GM19452 (cell line): Measurements from ENCODE around the gene ZNF526.
"Not testable (repeated sequence)": the region's sequence is repeated elsewhere in the genome, so short reads cannot be mapped to it uniquely, and the experiment has no call there.

ENCODE experiments used
- ATAC-seq: cut with Tn5 transposase; IDR thresholded peaks from one replicate; pipeline ENCODE4 v1.9.1; 2021; ENCODE audit not compliant: unreplicated experiment

The ZNF526 gene

DNA sequence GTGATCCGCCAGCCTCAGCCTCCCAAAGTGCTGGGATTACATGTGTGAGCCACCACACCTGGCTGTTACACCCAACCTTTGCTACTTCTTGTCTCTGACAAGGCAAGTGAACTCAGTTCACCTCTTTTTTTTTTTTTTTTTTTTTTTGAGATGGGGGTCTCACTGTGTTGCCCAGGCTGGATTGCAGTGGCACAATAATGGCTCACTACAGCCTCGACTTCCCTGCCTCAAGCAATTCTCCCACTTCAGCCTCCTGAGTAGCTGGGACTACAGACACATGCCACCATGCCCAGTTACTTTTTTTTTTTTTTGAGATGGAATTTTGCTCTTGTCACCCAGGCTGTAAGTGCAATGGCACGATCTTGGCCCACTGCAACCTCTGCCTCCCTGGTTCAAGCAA is 37.7 kb downstream of the ZNF526 start:
- not testable (repeated sequence) for ATAC-seq

DNA sequence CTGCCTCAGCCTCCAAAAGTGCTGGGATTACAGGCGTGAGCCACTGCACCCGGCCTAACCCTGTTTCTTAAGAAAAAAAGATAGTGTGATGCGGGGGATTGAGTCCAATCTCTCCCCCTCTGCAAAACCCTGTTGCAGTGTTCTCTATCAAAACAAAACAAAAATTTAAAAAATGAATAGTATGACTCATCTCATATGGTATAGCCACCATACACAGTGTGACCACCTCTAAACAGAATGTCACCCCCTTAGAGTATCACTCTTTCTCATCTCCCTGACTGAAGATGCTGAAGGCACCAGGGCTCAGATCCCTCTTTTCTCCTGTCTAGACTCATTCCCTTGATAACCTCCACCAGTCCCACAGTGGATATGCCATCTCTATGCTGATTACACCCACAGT is 41.7 kb downstream of the ZNF526 start:
- ATAC-seq = no peak

DNA sequence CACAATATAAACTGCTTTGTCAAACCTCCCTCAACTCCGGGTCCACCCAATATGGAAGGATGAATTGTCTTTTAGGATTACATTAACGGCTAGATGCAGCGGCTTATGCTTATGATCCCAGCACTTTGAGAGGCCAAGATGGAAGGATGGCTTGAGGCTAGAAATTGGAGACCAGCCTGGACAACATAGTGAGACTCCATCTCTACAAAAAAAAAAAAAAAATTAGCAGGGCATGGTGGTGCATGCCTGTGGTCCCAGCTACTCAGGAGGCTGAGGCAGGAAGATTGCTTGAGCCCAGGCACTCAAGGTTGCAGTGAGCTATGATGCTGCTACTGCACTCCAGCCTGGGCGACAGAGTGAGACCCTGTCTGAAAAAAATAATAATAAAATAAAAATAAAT is 46.0 kb downstream of the ZNF526 start:
- ATAC-seq = not testable (repeated sequence)

DNA sequence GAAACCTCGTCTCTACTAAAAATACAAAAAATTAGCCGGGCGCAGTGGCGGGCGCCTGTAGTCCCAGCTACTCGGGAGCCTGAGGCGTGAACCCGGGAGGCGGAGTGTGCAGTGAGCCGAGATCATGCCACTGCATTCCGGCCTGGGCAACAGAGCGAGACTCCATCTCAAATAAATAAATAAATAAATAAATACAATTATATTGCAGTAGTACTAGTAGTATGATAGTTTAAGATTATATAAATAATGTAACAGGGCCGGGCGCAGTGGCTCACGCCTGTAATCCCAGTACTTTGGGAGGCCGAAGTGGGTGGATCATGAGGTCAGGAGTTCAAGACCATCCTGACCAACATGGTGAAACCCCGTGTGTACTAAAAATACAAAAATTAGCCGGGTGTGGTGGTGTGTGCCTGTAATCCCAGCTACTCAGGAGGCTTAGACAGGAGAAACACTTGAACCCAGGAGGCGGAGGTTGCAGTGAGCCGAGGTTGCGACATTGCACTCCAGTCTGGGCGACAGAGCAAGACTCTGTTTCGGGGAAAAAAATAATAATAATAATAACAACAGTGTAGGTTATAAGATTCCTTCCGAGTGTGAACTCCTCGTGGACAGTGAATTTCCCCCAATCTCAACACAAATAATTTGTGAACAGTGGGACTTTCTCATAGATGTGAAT is 47.0 kb downstream of the ZNF526 start:
- ATAC-seq = not testable (repeated sequence)

DNA sequence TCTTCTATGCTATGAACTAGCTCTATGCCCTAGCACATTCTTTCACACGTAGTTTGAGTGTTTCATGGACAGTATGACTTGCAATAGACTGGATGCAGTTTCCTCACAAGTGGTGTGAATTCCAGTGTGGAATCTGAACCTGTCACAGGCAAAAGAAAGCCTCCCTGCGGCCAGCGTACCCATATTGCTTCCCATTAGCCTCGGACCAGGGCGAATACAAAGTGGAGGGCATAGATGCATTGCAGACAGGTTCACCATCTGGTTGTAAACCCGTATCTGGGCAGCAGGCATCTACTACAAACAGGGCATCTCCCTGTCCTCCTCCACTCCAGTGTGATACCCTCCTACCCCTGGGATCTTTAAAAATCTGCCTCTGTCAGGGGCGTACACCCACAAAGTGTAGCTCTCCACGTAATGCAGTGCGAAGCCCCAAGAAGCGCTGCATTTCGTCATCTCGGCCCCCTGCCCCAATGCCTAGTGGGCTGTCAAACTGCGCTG is 47.6 kb downstream of the ZNF526 start:
- no peak for ATAC-seq

GRCh38 chr19:42268142-42268703 is 48.1 kb downstream of the ZNF526 start:
- ATAC-seq = peak; percentile 49

DNA sequence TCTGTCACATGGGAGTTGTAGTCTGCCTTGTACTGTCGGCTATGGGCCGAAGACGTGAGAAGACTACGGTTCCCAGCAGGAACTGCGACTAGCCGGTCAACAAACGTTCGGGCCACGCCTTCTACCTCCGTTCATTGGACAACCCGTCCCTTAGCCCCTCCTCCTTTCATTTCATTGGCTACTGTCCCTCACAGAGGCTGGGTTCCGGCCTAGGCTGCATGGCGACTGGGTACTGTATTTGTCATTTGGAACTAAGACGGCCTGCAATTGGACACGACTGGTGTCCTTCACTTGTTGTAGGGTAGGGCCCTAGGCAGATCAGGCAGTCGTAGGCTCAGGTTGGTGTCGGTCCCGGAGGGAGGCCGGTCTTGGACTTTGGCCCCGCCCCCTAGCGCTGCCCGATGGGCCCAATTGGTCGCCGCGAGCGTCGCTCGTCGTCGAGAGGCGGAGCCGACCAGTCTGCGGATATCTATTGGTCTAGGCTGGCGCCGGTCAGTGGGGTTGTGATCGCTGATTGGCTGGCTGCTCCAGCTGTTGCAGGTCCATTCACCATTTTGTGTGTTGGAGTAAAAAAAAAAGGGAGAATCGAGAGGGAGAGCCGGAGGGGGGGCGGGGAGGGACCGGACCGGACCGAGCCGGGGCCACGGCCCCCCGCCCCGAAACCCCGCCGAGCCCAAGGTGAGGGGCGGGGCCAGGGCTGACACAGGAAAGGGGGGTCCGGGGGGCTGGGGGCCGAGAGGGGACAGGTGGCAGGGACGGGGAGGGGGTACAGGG is 48.8 kb downstream of the ZNF526 start, which contains the start of gene CIC:
CIC (plus strand) TSS at position 549 of the 774 bp plus-strand sequence. CDS start 2,532 bp downstream, outside the sequence.
- peak; percentile 77 for ATAC-seq

GRCh38 chr19:42269478-42270345 is 49.6 kb downstream of the ZNF526 start:
- ATAC-seq = no peak

GRCh38 chr19:42270346-42271044 is 50.4 kb downstream of the ZNF526 start:
- ATAC-seq = no peak

GRCh38 chr19:42271045-42271419 is 50.9 kb downstream of the ZNF526 start:
- no peak for ATAC-seq

DNA sequence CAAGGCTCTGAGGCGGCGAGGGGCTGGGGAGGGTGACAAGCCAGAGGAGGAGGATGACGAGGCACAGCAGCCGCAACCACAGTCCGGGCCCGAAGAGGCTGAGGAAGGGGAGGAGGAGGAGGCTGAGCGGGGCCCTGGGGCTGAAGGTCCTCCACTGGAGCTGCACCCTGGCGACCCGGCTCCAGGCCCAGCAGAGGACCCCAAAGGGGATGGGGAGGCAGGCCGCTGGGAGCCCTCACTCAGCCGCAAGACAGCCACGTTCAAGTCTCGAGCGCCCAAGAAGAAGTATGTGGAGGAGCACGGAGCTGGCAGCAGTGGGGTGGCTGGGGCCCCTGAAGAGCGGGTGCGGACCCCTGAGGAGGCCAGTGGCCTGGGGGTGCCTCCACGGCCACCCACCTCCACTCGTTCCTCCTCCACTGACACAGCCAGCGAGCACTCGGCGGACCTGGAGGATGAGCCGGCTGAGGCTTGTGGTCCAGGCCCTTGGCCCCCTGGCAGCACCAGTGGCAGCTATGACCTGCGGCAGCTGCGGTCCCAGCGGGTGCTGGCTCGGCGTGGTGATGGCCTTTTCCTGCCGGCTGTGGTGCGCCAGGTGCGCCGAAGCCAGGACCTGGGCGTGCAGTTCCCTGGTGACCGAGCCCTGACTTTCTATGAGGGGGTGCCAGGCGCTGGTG is 51.9 kb downstream of the ZNF526 start:
- ATAC-seq = no peak

- no peak for ATAC-seq
These were observed 52.4 kb downstream of the ZNF526 start for GRCh38 chr19:42272535-42272897.

GRCh38 chr19:42272989-42273406 is 52.9 kb downstream of the ZNF526 start:
- ATAC-seq = no peak

- ATAC-seq = no peak
These were observed 53.4 kb downstream of the ZNF526 start for GRCh38 chr19:42273407-42274064.

- ATAC-seq = no peak
These were observed 54.1 kb downstream of the ZNF526 start for GRCh38 chr19:42274065-42274682.

- ATAC-seq = no peak
These were observed 55.0 kb downstream of the ZNF526 start for GRCh38 chr19:42275103-42275502.

DNA sequence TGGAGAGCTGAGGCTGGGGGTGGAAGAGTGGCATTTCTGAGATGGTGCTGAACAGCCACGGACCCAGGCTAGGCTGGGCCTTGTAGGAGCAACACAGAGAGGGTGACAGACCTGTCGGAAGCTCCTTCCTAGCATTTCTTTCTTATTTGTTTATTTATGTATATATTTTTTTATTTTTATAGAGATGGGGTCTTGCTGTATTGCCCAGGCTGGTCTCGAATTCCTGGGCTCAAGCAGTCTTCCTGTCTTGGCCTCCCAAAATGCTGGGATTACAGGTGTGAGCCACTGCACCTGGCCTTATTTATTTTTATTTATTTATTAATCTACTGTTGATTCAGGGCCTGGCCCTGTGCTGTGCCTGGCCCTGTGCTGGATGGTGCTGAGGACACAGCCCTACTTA is 55.4 kb downstream of the ZNF526 start:
- no peak for ATAC-seq

DNA sequence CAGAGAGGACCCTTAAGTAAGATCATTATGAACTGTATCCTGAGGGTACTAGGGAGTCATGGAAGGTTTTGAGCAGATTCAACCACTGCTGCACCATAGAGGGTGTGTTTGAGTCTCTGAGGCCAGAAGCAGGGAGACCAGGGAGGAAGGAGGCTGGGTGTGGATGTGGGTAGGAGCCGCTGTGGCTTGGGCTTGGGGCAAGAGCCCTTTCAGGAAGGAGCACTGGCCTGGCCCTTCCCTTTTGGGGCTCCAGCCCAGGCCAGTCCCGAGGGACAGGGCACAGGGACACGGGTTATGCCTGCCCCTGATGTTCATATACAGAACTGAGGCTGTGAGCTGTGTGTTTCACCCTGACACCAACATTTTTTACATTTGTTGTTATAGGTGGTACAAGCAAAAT is 56.2 kb downstream of the ZNF526 start:
- ATAC-seq = no peak

- no peak for ATAC-seq
These were observed 56.7 kb downstream of the ZNF526 start for GRCh38 chr19:42276821-42277220.
